B cell (primary cell): ENCODE results near the gene QRICH1. TPM values are rescaled to one million over a fixed set of nuclear protein-coding genes. Genes with fewer than 3 reads are reported as not detected.

ENCODE experiments used
- ATAC-seq: fragments of 200-7000 bp; cut with Tn5 transposase; one replicate; pipeline ENCODE4 v1.10.0; 2021; ENCODE audit warnings: low read depth, mild to moderate bottlenecking, moderate number of reproducible peaks, moderate library complexity
- CTCF ChIA-PET: fragments of 350-600 bp; sonication (Branson Sonifier 250); formaldehyde crosslinking; loops from one replicate; lab custom pipeline; 2021; ENCODE audit warnings: antibody characterized with exemption, inconsistent platforms; lab: Charles Lee
- POLR2A ChIA-PET: fragments of 350-600 bp; sonication (Branson Sonifier 250); formaldehyde crosslinking; loops from one replicate; lab custom pipeline; 2021; ENCODE audit warnings: antibody characterized with exemption; lab: Charles Lee
- DNase-seq: peaks from one replicate; pipeline ENCODE4 v3.0.0; 2013
- H2AFZ ChIP-seq: 2 replicates; pipeline ENCODE4 v1.6.1; 2012; ENCODE audit warnings: mild to moderate bottlenecking, low read depth, low read length; ENCODE audit not compliant: insufficient read depth, poor library complexity, severe bottlenecking
- H3K27ac ChIP-seq, 2 donors: 1 replicate in 1 of 2; 2 replicates in 1 of 2; pipeline ENCODE4 v1.5.1; 2012 to 2013; ENCODE audit warnings: low read length in 2 of 2, mild to moderate bottlenecking in 2 of 2, moderate library complexity in 1 of 2
- H3K27me3 ChIP-seq, 4 experiments: fragments of 200-600 bp in 1 of 4; sonication (generic) in 1 of 4; replicated peaks in 1 of 4; 1 replicate in 2 of 4; 2 replicates in 2 of 4; pipeline versions ENCODE4 v1.6.1 to v1.7.0; 2013 to 2016; ENCODE audit warnings: low read length in 3 of 4, mild to moderate bottlenecking in 2 of 4, mixed read lengths in 1 of 4, moderate library complexity in 1 of 4; ENCODE audit not compliant: insufficient read depth in 4 of 4, control insufficient read depth in 3 of 4; ENCODE audit errors: control extremely low read depth in 1 of 4
- H3K36me3 ChIP-seq, 2 experiments: replicated peaks in 1 of 2; 1 replicate in 1 of 2; 2 replicates in 1 of 2; pipeline versions ENCODE4 v1.6.1 to v1.7.1; 2013; ENCODE audit warnings: low read length in 1 of 2; ENCODE audit not compliant: insufficient read depth in 2 of 2, control insufficient read depth in 1 of 2; ENCODE audit errors: control extremely low read depth in 1 of 2, extremely low read depth in 1 of 2
- H3K4me1 ChIP-seq, 2 donors: fragments of 200-600 bp in 1 of 2; sonication (generic) in 1 of 2; 1 replicate in 1 of 2; 2 replicates in 1 of 2; pipeline versions ENCODE4 v1.5.1 to v1.6.1; 2013 to 2017; ENCODE audit warnings: low read length in 2 of 2; ENCODE audit not compliant: control insufficient read depth in 2 of 2, insufficient read depth in 2 of 2
- H3K4me2 ChIP-seq: replicated peaks from 2 replicates; pipeline ENCODE3; 2012; ENCODE audit warnings: mild to moderate bottlenecking, low read depth, low read length; ENCODE audit not compliant: poor library complexity, severe bottlenecking
- H3K4me3 ChIP-seq, 5 experiments: fragments of 200-600 bp in 1 of 5; sonication (generic) in 1 of 5; 1 replicate in 3 of 5; 2 replicates in 2 of 5; pipeline versions ENCODE4 v1.5.1 to v1.7.0; 2011 to 2016; ENCODE audit warnings: low read length in 4 of 5, mild to moderate bottlenecking in 4 of 5, low read depth in 2 of 5, control low read depth in 1 of 5, moderate library complexity in 1 of 5; ENCODE audit not compliant: insufficient read depth in 1 of 5; ENCODE audit errors: control extremely low read depth in 1 of 5, extremely low read depth in 1 of 5
- H3K79me2 ChIP-seq: fragments of 200-600 bp; sonication (generic); one replicate; pipeline ENCODE4 v1.6.0; 2016; ENCODE audit warnings: low read length; ENCODE audit not compliant: control insufficient read depth, insufficient read depth
- H3K9ac ChIP-seq: fragments of 200-600 bp; sonication (generic); 2 replicates; pipeline ENCODE4 v1.6.1; 2017; ENCODE audit warnings: mild to moderate bottlenecking, low read length, moderate library complexity
- H3K9me3 ChIP-seq, 3 donors: one replicate each; pipeline versions ENCODE4 v1.6.1 to v1.7.1; 2013; ENCODE audit warnings: low read length in 2 of 3; ENCODE audit not compliant: control insufficient read depth in 2 of 3, insufficient read depth in 1 of 3; ENCODE audit errors: control extremely low read depth in 1 of 3
- H4K20me1 ChIP-seq: 2 replicates; pipeline ENCODE4 v1.6.0; 2012; ENCODE audit warnings: mild to moderate bottlenecking, low read length; ENCODE audit not compliant: insufficient read depth, control insufficient read depth, poor library complexity, severe bottlenecking
- H3K27ac Mint-ChIP-seq: one replicate; pipeline ENCODE4 v1.8.0; 2021; ENCODE audit warnings: mixed read lengths
- H3K27me3 Mint-ChIP-seq: one replicate; pipeline ENCODE4 v1.8.0; 2021; ENCODE audit warnings: mixed read lengths
- H3K4me1 Mint-ChIP-seq: one replicate; pipeline ENCODE4 v1.8.0; 2021; ENCODE audit warnings: mixed read lengths
- H3K4me3 Mint-ChIP-seq: one replicate; pipeline ENCODE4 v1.8.0; 2021; ENCODE audit warnings: mixed read lengths
- H3K9me3 Mint-ChIP-seq: one replicate; pipeline ENCODE4 v1.8.0; 2022; ENCODE audit warnings: mixed read lengths; ENCODE audit not compliant: insufficient read depth
- CTCF ChIP-seq: fragments of 200-600 bp; IDR thresholded peaks from one replicate; pipeline ENCODE4 v1.8.0; 2022; ENCODE audit warnings: antibody characterized with exemption, mild to moderate bottlenecking
- EZH2 ChIP-seq: IDR thresholded peaks from 2 replicates; pipeline ENCODE4 v1.6.1; 2012; ENCODE audit warnings: borderline replicate concordance, low read depth, mild to moderate bottlenecking, moderate library complexity, low read length; ENCODE audit not compliant: insufficient read depth, poor library complexity, severe bottlenecking
- WGBS: methylation state at CpG from one replicate; pipeline ENCODE4 v1.1.5; 2013; ENCODE audit warnings: missing lambda C conversion rate; ENCODE audit not compliant: insufficient coverage; 5-methylcytosine and 5-hydroxymethylcytosine counted together
- intact Hi-C: fragments of 100-400 bp; cut with micrococcal nuclease; formaldehyde crosslinking; loops from one replicate; pipeline ENCODE4 v1.10.0; 2022
- polyA plus RNA-seq: library from polyadenylated mRNA; depleted of rRNA; stranded (reverse); fragments of >200 nt; gene quantifications from 2 replicates; pipeline ENCODE4 v1.2.3, GENCODE V29; 2012
- total RNA-seq, 2 donors: library from RNA; stranded (reverse); fragments of 120-200 nt in 1 of 2; gene quantifications; 1 replicate in 1 of 2; 2 replicates in 1 of 2; pipeline versions ENCODE4 v1.2.3 to v1.2.4, GENCODE V29; 2013 to 2022

Gene QRICH1
- total and polyA plus RNA-seq, 2 donors (not counting 1 experiment from before 2014, with no cell fraction given) = 179 to 187 TPM

- Histone ChIP-seq H3K4me2 (no peak overlapping the region), H3K36me3 (no peaks in the 10 kb centered on the region), H3K4me3 (no peak overlapping the region), H2AFZ (no peak overlapping the region), H3K27me3 (no peaks in the 10 kb centered on the region), H4K20me1 (no peaks in the 10 kb centered on the region), H3K4me1 (peaks cover under 1 to 8% of the 10 kb centered on the region in 2 donors), H3K27ac (no peak overlapping the region), H3K9me3 (peaks cover 0 to 5% (median 0%) of the 10 kb centered on the region in 3 donors), H3K9ac (no peak overlapping the region), H3K79me2 (no peaks in the 10 kb centered on the region)
- H3K27ac Mint-ChIP-seq = no peak overlapping the region
- no peak overlapping the region for H3K4me3 Mint-ChIP-seq
- ChIA-PET CTCF (interaction anchor here (1.1 kb wide), 1 partner anchor 24 kb away, joined by 3 read pairs; no protein-coding TSS in a partner anchor), POLR2A (interaction anchor here (0.6 kb wide), 1 partner anchor 61 kb away, joined by 8 read pairs; no protein-coding TSS in a partner anchor)
- ATAC-seq = no peak
- TF ChIP-seq CTCF (no peak), EZH2 (no peak)
- 75% methylated on average over 11 of the region's 14 CpGs for WGBS
- intact Hi-C loops = loop anchor here (5.0 kb wide), 1 partner anchor 547 kb away; the partner anchor contains the start of gene APEH
- DNase-seq = no peak
- H3K27me3 Mint-ChIP-seq = no peaks in the 10 kb centered on the region
- no peaks in the 10 kb centered on the region for H3K9me3 Mint-ChIP-seq
- H3K4me1 Mint-ChIP-seq = peaks cover 6% of the 10 kb centered on the region
Observed at GRCh38 chr3:49124991-49125670, 31.3 kb upstream of the QRICH1 start.

GRCh38 chr3:49124203-49124602 is 30.3 kb upstream of the QRICH1 start:
- Histone ChIP-seq H3K9me3 (peaks cover 0 to 5% (median 0%) of the 10 kb centered on the region in 3 donors), H3K4me1 (peaks cover 10 to 17% of the 10 kb centered on the region in 2 donors), H3K9ac (no peak overlapping the region), H3K36me3 (peaks cover 0 to under 1% of the 10 kb centered on the region in 2 experiments), H3K79me2 (no peaks in the 10 kb centered on the region), H3K4me2 (no peak overlapping the region), H4K20me1 (no peaks in the 10 kb centered on the region), H3K27me3 (no peaks in the 10 kb centered on the region), H2AFZ (no peak overlapping the region), H3K4me3 (no peak overlapping the region), H3K27ac (no peak overlapping the region)
- Mint-ChIP-seq H3K27me3 (no peaks in the 10 kb centered on the region), H3K27ac (no peak overlapping the region), H3K4me1 (peaks cover 12% of the 10 kb centered on the region), H3K4me3 (no peak overlapping the region), H3K9me3 (no peaks in the 10 kb centered on the region)
- ChIA-PET POLR2A (no interaction called here), CTCF (no interaction called here)
- ATAC-seq (no peak), DNase-seq (no peak)
- TF ChIP-seq CTCF (no peak), EZH2 (no peak)
- intact Hi-C loops = loop anchor here (5.0 kb wide), 1 partner anchor 548 kb away; the partner anchor contains the start of gene APEH
- 96% methylated on average over 7 of the region's 7 CpGs for WGBS
